ENCODE data around the gene PYCR2. TPM values are rescaled to one million over a fixed set of nuclear protein-coding genes. Genes with fewer than 3 reads are reported as not detected.
A peak's percentile ranks its signal among the peaks of the same experiment; 100 is the strongest.

Gene PYCR2
- total RNA-seq, 2 experiments from 2014 or later, result 132 to 134 TPM

- no peak for TF ChIP-seq CTCF (IDR thresholded peaks at IDR 0.05)
- ChIA-PET CTCF (interaction anchor here (1.0 to 5.6 kb wide), 5 partner anchors 9 to 399 kb away, joined by 3 to 32 read pairs (median 12); partner anchors contain the start of gene SRP9), POLR2A (interaction anchor here (0.8 to 5.3 kb wide), 8 partner anchors 9 to 53 kb away, joined by 3 to 35 read pairs (median 12); partner anchors contain the start of gene PYCR2)
- peak overlapping the region; percentile 76 for H3K4me3 Mint-ChIP-seq
- peak overlapping the region; percentile 68 for H3K27ac Mint-ChIP-seq
- DNase-seq (no peak), ATAC-seq (no peak)
- H3K36me3 Mint-ChIP-seq (ENCODE audit: low read depth), result peaks cover 20% of the 10 kb centered on the region
- H3K27me3 Mint-ChIP-seq, result no peaks in the 10 kb centered on the region
- H3K4me1 Mint-ChIP-seq (ENCODE audit: low read depth), result peaks cover 67% of the 10 kb centered on the region
- H3K9me3 Mint-ChIP-seq, result no peaks in the 10 kb centered on the region
- intact Hi-C loops (cut with micrococcal nuclease), result no loop called here
Observed at GRCh38 chr1:225879521-225880221, 44.4 kb downstream of the PYCR2 start.

GRCh38 chr1:225878282-225878681 is 45.8 kb downstream of the PYCR2 start:
- ChIA-PET POLR2A (interaction anchor here (5.3 kb wide), 1 partner anchor 12 kb away, joined by 24 read pairs; no protein-coding TSS in a partner anchor), CTCF (interaction anchor here (0.9 to 5.6 kb wide), 4 partner anchors 9 to 100 kb away, joined by 3 to 30 read pairs (median 6); partner anchors contain the start of gene SRP9)
- Mint-ChIP-seq H3K4me3 (no peak overlapping the region), H3K27me3 (no peaks in the 10 kb centered on the region), H3K4me1 (ENCODE audit: low read depth) (peaks cover 61% of the 10 kb centered on the region), H3K36me3 (ENCODE audit: low read depth) (peaks cover 20% of the 10 kb centered on the region), H3K9me3 (no peaks in the 10 kb centered on the region), H3K27ac (peak overlapping the region; percentile 46)
- intact Hi-C loops (cut with micrococcal nuclease), result no loop called here
- DNase-seq (no peak), ATAC-seq (no peak)
- TF ChIP-seq CTCF (IDR thresholded peaks at IDR 0.05), result no peak

- Mint-ChIP-seq H3K9me3 (no peaks in the 10 kb centered on the region), H3K4me1 (ENCODE audit: low read depth) (peaks cover 64% of the 10 kb centered on the region), H3K27ac (no peak overlapping the region), H3K4me3 (no peak overlapping the region), H3K27me3 (no peaks in the 10 kb centered on the region), H3K36me3 (ENCODE audit: low read depth) (peaks cover 21% of the 10 kb centered on the region)
- peak; percentile 42 for DNase-seq
- no peak for ATAC-seq
- ChIA-PET CTCF (interaction anchor here (0.9 to 2.0 kb wide), 4 partner anchors 9 to 246 kb away, joined by 3 to 6 read pairs (median 4); no protein-coding TSS in a partner anchor), POLR2A (interaction anchor here (1.5 kb wide), 1 partner anchor 100 kb away, joined by 4 read pairs; the partner anchor contains the start of gene SRP9)
- peak; percentile 30 for TF ChIP-seq CTCF (IDR thresholded peaks at IDR 0.05)
- intact Hi-C loops (cut with micrococcal nuclease), result no loop called here
Observed at GRCh38 chr1:225877580-225877979, 46.5 kb downstream of the PYCR2 start.

GRCh38 chr1:225876900-225877510 is 47.0 kb downstream of the PYCR2 start:
- ChIA-PET POLR2A (interaction anchor here (1.3 to 1.5 kb wide), 2 partner anchors 10 to 99 kb away, joined by 3 to 4 read pairs; partner anchors contain the start of gene SRP9), CTCF (interaction anchor here (0.9 to 2.0 kb wide), 4 partner anchors 12 to 247 kb away, joined by 3 to 6 read pairs (median 4); no protein-coding TSS in a partner anchor)
- no peak for TF ChIP-seq CTCF (IDR thresholded peaks at IDR 0.05)
- Mint-ChIP-seq H3K27ac (no peak overlapping the region), H3K4me1 (ENCODE audit: low read depth) (peaks cover 64% of the 10 kb centered on the region), H3K27me3 (no peaks in the 10 kb centered on the region), H3K4me3 (no peak overlapping the region), H3K9me3 (no peaks in the 10 kb centered on the region), H3K36me3 (ENCODE audit: low read depth) (peaks cover 21% of the 10 kb centered on the region)
- ATAC-seq (no peak), DNase-seq (no peak)
- intact Hi-C loops (cut with micrococcal nuclease), result no loop called here

Measured in activated CD8-positive, alpha-beta T cell treated with anti-CD3 and anti-CD28 coated beads for 36 hours (primary cell).